Astrocyte (in vitro differentiated cells and primary cell): ENCODE data around the gene UBR1. TPM values are rescaled to one million over a fixed set of nuclear protein-coding genes. Genes with fewer than 3 reads are reported as not detected.

Experiments
- DNase-seq: peaks from one replicate; pipeline ENCODE4 v3.0.0-alpha.2; 2010; ENCODE audit warnings: low read depth
- FAIRE-seq: peaks from 2 replicates; lab custom pipeline; 2011; peaks lifted over from hg19 to GRCh38; lab: Jason Lieb, UNC
- H2AFZ ChIP-seq: 2 replicates; pipeline ENCODE4 v1.6.0; 2012; ENCODE audit warnings: low read depth, low read length, inconsistent platforms
- H3K27ac ChIP-seq: 2 replicates; pipeline ENCODE4 v1.5.1; 2011; ENCODE audit warnings: low read depth, low read length, inconsistent platforms
- H3K27me3 ChIP-seq: 2 replicates; pipeline ENCODE4 v1.6.0; 2011; ENCODE audit warnings: low read length, inconsistent platforms; ENCODE audit not compliant: insufficient read depth
- H3K36me3 ChIP-seq: 2 replicates; pipeline ENCODE4 v1.5.1; 2011; ENCODE audit warnings: low read length, inconsistent platforms; ENCODE audit not compliant: insufficient read depth
- H3K4me1 ChIP-seq: 2 replicates; pipeline ENCODE4 v1.5.1; 2011; ENCODE audit warnings: low read length, inconsistent platforms; ENCODE audit not compliant: insufficient read depth
- H3K4me2 ChIP-seq: 2 replicates; pipeline ENCODE4 v1.6.0; 2012; ENCODE audit warnings: low read length, inconsistent platforms
- H3K4me3 ChIP-seq: 2 replicates; pipeline ENCODE4 v1.5.1; 2011; ENCODE audit warnings: low read depth, mild to moderate bottlenecking, low read length, inconsistent platforms; ENCODE audit not compliant: insufficient read depth
- H3K79me2 ChIP-seq: 2 replicates; pipeline ENCODE4 v1.6.0; 2012; ENCODE audit warnings: mild to moderate bottlenecking, low read length, inconsistent platforms; ENCODE audit not compliant: insufficient read depth
- H3K9ac ChIP-seq: 2 replicates; pipeline ENCODE4 v1.6.0; 2012; ENCODE audit warnings: mild to moderate bottlenecking, low read length, inconsistent platforms
- H3K9me3 ChIP-seq: 2 replicates; pipeline ENCODE4 v1.5.1; 2012; ENCODE audit warnings: low read depth, mild to moderate bottlenecking, low read length, inconsistent platforms; ENCODE audit not compliant: insufficient read depth
- H4K20me1 ChIP-seq: 2 replicates; pipeline ENCODE4 v1.6.0; 2012; ENCODE audit warnings: low read length, inconsistent platforms; ENCODE audit not compliant: insufficient read depth
- H3K27ac Mint-ChIP-seq: one replicate; pipeline ENCODE4 v1.8.0; 2021; ENCODE audit warnings: mild to moderate bottlenecking, mixed read lengths; ENCODE audit not compliant: unreplicated experiment
- H3K27me3 Mint-ChIP-seq: one replicate; pipeline ENCODE4 v1.8.0; 2021; ENCODE audit warnings: low read depth, mixed read lengths; ENCODE audit not compliant: unreplicated experiment
- H3K36me3 Mint-ChIP-seq: one replicate; pipeline ENCODE4 v1.8.0; 2021; ENCODE audit warnings: low read depth, mixed read lengths; ENCODE audit not compliant: unreplicated experiment
- H3K4me1 Mint-ChIP-seq: one replicate; pipeline ENCODE4 v1.8.0; 2021; ENCODE audit warnings: low read depth, mixed read lengths; ENCODE audit not compliant: unreplicated experiment
- H3K4me3 Mint-ChIP-seq: one replicate; pipeline ENCODE4 v1.8.0; 2021; ENCODE audit warnings: mild to moderate bottlenecking, moderate library complexity, mixed read lengths; ENCODE audit not compliant: unreplicated experiment
- H3K9me3 Mint-ChIP-seq: one replicate; pipeline ENCODE4 v1.8.0; 2021; ENCODE audit warnings: mild to moderate bottlenecking, mixed read lengths; ENCODE audit not compliant: unreplicated experiment
- EZH2 ChIP-seq: IDR thresholded peaks from 2 replicates; pipeline ENCODE4 v1.6.1; 2012; ENCODE audit warnings: mild to moderate bottlenecking, low read length, inconsistent platforms; ENCODE audit not compliant: insufficient read depth
- total RNA-seq: library from RNA; stranded (reverse); gene quantifications from 2 replicates; pipeline ENCODE4 v1.2.1, GENCODE V29; 2021
- TF ChIP-seq, protein P1 (sequence below): IDR thresholded peaks from 2 replicates; pipeline ENCODE4 v1.5.1; 2011; ENCODE audit warnings: low read depth, mild to moderate bottlenecking, inconsistent platforms, low read length, moderate library complexity; ENCODE audit not compliant: insufficient read depth

Gene UBR1
- total RNA-seq, 1 donor from 2014 or later: 25.7 TPM

DNA sequence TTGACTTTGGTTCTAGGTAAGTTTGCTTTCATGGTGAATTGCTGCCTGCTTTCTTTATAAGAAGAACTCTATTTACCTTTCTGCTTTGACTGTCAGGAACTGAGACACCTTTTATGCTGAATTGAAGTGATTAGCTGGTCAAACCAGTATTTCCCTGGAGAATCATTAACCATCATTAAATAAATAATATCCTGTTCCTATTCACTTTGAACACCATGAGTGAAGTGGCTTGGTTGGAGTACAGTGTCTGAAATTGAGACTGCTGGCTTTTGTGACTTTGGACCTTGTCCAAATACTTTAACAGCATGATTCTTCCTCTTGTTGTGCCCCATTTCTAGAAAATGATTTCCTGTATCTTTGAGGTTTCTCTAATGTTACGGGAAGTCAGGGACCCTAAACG is 21.9 kb upstream of the UBR1 start:
- Mint-ChIP-seq H3K4me3 (no peak overlapping the region), H3K27me3 (no peaks in the 10 kb centered on the region), H3K9me3 (peaks cover 5% of the 10 kb centered on the region), H3K27ac (no peak overlapping the region), H3K36me3 (peaks cover 4% of the 10 kb centered on the region), H3K4me1 (peaks cover 6% of the 10 kb centered on the region)
- Histone ChIP-seq H3K4me1 (peaks cover 2% of the 10 kb centered on the region), H4K20me1 (no peaks in the 10 kb centered on the region), H3K4me2 (no peak overlapping the region), H2AFZ (no peak overlapping the region), H3K27ac (no peak overlapping the region), H3K27me3 (no peaks in the 10 kb centered on the region), H3K9ac (no peak overlapping the region), H3K9me3 (no peaks in the 10 kb centered on the region), H3K4me3 (no peak overlapping the region), H3K79me2 (no peaks in the 10 kb centered on the region), H3K36me3 (no peaks in the 10 kb centered on the region)
- no peak for FAIRE-seq
- no peak for DNase-seq
- TF ChIP-seq, protein P1, sequence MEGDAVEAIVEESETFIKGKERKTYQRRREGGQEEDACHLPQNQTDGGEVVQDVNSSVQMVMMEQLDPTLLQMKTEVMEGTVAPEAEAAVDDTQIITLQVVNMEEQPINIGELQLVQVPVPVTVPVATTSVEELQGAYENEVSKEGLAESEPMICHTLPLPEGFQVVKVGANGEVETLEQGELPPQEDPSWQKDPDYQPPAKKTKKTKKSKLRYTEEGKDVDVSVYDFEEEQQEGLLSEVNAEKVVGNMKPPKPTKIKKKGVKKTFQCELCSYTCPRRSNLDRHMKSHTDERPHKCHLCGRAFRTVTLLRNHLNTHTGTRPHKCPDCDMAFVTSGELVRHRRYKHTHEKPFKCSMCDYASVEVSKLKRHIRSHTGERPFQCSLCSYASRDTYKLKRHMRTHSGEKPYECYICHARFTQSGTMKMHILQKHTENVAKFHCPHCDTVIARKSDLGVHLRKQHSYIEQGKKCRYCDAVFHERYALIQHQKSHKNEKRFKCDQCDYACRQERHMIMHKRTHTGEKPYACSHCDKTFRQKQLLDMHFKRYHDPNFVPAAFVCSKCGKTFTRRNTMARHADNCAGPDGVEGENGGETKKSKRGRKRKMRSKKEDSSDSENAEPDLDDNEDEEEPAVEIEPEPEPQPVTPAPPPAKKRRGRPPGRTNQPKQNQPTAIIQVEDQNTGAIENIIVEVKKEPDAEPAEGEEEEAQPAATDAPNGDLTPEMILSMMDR: no peak
- TF ChIP-seq EZH2: no peak

DNA sequence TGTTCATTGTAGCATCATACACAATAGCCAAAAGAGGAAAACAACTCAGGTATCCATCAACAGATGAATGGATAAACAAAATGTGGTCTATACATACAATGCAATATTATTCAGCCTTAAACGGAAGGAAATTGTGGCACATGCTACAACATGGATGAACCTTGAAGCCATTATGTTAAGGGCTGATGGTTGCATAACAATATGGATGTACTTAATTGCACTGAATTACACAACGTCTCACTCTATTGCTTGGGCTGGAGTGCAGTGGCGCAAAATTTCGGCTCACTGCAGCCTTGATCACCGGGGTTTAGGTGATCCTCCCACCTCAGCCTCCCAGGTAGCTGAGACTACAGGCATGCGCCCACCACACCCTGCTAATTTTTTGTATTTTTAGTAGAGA is 20.5 kb upstream of the UBR1 start:
- Histone ChIP-seq H3K9ac (no peak overlapping the region), H3K27ac (no peak overlapping the region), H3K4me3 (no peak overlapping the region), H3K9me3 (no peaks in the 10 kb centered on the region), H3K4me1 (peaks cover 5% of the 10 kb centered on the region), H3K79me2 (no peaks in the 10 kb centered on the region), H3K27me3 (no peaks in the 10 kb centered on the region), H3K4me2 (no peak overlapping the region), H3K36me3 (no peaks in the 10 kb centered on the region), H2AFZ (no peak overlapping the region), H4K20me1 (no peaks in the 10 kb centered on the region)
- peaks cover 9% of the 10 kb centered on the region for H3K4me1 Mint-ChIP-seq
- H3K4me3 Mint-ChIP-seq: no peak overlapping the region
- H3K36me3 Mint-ChIP-seq: peaks cover 4% of the 10 kb centered on the region
- DNase-seq: no peak
- FAIRE-seq: no peak
- no peaks in the 10 kb centered on the region for H3K27me3 Mint-ChIP-seq
- no peak overlapping the region for H3K27ac Mint-ChIP-seq
- peaks cover 5% of the 10 kb centered on the region for H3K9me3 Mint-ChIP-seq
- no peak for TF ChIP-seq EZH2
- TF ChIP-seq, protein P1: no peak

DNA sequence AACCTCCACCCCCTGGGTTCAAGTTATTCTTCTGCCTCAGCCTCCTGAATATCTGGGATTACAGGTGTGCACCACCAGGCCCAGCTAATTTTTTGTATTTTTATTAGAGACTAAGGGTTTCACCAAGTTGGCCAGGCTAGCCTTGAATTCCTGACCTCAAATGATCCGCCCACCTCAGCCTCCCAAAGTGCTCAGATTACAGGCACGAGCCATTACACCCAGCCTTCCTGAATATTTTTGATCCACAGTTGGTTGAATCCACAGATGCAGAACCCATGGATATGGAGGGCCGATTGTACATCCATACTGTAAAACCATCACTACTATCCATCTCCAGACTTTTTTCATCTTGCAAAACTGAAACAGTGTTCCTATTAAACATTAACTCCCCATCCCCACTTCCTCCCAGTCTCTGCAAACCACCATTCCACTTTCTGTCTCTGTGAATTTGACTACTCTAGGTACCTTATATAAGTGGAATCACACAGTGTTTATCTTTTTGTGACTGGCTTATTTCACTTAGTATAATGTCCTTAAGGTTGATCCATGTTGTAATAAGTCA is 19.3 kb upstream of the UBR1 start:
- Mint-ChIP-seq H3K4me3 (no peak overlapping the region), H3K9me3 (peaks cover 5% of the 10 kb centered on the region), H3K27me3 (no peaks in the 10 kb centered on the region), H3K4me1 (peaks cover 9% of the 10 kb centered on the region), H3K36me3 (peaks cover 4% of the 10 kb centered on the region), H3K27ac (no peak overlapping the region)
- Histone ChIP-seq H3K9me3 (no peaks in the 10 kb centered on the region), H3K36me3 (no peaks in the 10 kb centered on the region), H3K79me2 (no peaks in the 10 kb centered on the region), H3K4me1 (peaks cover 5% of the 10 kb centered on the region), H3K4me2 (no peak overlapping the region), H4K20me1 (no peaks in the 10 kb centered on the region), H3K9ac (no peak overlapping the region), H3K4me3 (no peak overlapping the region), H3K27me3 (no peaks in the 10 kb centered on the region), H3K27ac (no peak overlapping the region), H2AFZ (no peak overlapping the region)
- no peak for TF ChIP-seq EZH2
- TF ChIP-seq, protein P1: no peak
- DNase-seq (no peak), FAIRE-seq (no peak)
